Muscle layer of colon (tissue), 2 donors: ENCODE data around the gene SPDYE3.

Experiments used
- H3K27ac ChIP-seq: one replicate; pipeline ENCODE4 v1.7.0; 2013; ENCODE audit warnings: low read depth, mild to moderate bottlenecking, low read length, moderate library complexity
- H3K27me3 ChIP-seq, 2 donors: one replicate each; pipeline ENCODE4 v1.7.0; 2013; ENCODE audit warnings: low read length in 2 of 2, mild to moderate bottlenecking in 2 of 2; ENCODE audit not compliant: insufficient read depth in 2 of 2, control insufficient read depth in 1 of 2
- H3K36me3 ChIP-seq: one replicate; pipeline ENCODE4 v1.7.0; 2013; ENCODE audit warnings: mild to moderate bottlenecking, low read length; ENCODE audit not compliant: insufficient read depth
- H3K4me1 ChIP-seq: one replicate; pipeline ENCODE4 v1.7.0; 2013; ENCODE audit warnings: mild to moderate bottlenecking, low read length; ENCODE audit not compliant: insufficient read depth
- H3K4me3 ChIP-seq, 2 donors: one replicate each; pipeline ENCODE4 v1.7.0; 2013; ENCODE audit warnings: low read length in 2 of 2, low read depth in 1 of 2, mild to moderate bottlenecking in 1 of 2, moderate library complexity in 1 of 2
- H3K9ac ChIP-seq: one replicate; pipeline ENCODE4 v1.7.0; 2013; ENCODE audit warnings: low read length
- H3K9me3 ChIP-seq: one replicate; pipeline ENCODE4 v1.7.0; 2013; ENCODE audit warnings: mild to moderate bottlenecking, low read length
- donor health status: abdominal sarcoma.
- donor health status: Adenocarcinoma of cecum.

The SPDYE3 gene

DNA sequence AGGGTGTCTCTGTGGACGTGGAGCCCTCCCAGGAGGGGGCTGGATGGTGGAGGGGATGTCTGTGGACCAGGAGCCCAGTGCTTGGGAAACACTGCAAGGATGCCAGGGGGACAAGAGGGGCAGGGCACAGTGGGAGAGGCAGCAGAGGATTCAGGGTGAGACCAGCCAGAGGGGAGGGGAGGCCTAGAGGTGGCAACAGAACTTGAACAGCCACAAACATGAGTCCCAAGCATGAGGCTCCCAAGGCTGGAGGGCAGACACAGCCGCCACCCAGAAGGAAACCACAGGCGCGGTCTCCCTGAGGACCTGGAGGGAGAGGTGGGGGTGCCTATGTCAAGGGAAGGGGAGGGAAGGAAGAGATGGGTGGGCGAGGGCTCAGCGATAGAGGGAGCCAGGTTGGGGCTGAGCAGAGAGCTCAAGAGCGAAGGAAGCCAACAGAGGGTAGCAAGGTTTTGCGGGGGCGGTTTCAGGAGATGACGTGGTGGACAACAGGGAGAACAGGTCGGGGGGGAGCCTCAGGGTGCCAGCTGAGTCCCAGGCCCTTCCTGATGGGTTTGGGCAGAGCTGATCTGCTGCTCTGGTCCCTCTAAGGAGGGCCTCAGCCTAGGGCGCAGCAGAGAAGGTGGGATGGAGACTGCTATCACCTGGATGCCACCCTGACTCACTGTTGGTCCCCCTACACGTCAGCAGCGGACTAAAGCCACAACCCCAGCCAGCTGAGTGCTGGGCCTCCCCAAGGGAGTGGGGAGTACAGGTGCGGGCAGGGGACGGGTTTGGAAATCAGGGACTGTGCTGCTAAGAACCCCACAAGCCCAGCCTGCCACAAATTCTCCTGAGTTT, 59.1 kb downstream of the SPDYE3 start:
- Histone ChIP-seq H3K9me3 (no peaks in the 10 kb centered on the region), H3K4me3 (no peak overlapping the region), H3K9ac (no peak overlapping the region), H3K27me3 (no peaks in the 10 kb centered on the region), H3K36me3 (peaks cover 20% of the 10 kb centered on the region), H3K27ac (no peak overlapping the region), H3K4me1 (no peaks in the 10 kb centered on the region)

DNA sequence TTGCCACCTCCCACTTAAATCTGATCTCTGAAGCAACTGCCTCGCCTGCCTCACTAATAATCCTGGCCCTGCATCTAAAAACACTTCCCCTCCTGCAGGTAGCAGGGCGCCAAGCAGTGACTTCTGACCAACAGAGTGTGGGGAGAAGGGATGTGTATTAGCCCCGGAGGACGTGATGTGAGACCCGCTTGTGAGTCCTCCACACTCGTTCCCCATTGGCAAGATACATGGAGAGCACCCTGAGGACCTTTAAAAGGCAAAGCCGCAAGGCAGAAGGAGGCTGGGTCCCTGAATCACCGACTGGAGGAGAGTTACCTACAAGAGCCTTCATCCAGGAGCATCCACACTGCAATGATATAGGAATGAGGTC, 59.7 kb downstream of the SPDYE3 start:
- H3K4me3 ChIP-seq: no peak overlapping the region

DNA sequence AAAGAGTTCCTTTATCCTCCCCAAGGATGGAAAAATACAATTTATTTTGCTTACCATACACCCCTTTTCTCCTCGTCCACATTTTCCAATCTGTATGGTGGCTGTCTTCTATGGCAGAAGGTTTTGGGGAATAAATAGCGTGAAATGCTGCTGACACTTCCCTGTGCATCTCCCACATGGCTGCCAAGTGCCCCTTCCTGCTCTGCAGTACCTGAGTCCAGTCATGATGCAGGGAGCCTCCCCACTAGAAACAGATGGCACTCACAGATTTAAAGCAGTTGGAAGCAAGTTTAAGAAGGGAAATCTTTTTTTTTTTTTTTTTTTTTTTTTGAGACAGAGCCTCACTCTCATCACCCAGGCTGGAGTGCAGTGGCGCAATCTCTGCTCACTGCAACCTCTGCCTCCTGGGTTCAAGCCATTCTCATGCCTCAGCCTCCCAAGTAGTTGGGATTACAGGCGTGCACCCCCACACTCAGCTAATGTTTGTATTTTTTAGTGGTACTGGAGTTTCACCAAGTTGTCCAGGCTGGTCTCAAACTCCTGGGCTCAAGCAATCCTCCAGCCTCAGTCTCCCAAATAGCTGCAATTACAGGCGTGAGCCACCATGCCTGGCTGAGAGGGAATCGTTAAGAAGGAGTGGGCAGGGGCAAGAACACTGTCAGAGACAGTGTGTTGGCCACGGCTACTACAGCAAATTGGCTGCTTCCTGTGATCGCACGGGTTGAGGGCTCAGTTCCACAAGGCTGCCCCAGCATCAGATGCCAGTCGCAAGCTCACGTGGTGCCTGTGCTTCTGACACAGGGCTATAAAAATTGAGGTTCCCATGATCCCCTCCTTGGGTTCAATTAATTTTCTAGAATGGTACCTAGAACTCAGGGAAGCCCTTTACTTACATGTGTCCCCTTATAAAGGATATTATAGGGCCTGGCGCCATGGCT, 60.4 kb downstream of the SPDYE3 start:
- peaks cover 10% of the 10 kb centered on the region for H3K36me3 ChIP-seq
- H3K4me3 ChIP-seq: no peak overlapping the region
- H3K27me3 ChIP-seq: no peaks in the 10 kb centered on the region
- no peaks in the 10 kb centered on the region for H3K9me3 ChIP-seq
- no peaks in the 10 kb centered on the region for H3K4me1 ChIP-seq
- H3K9ac ChIP-seq: no peak overlapping the region
- no peak overlapping the region for H3K27ac ChIP-seq

More for the DNA sequence above, 59.7 kb downstream of the SPDYE3 start:
- Histone ChIP-seq H3K4me1 (no peaks in the 10 kb centered on the region), H3K9me3 (no peaks in the 10 kb centered on the region), H3K27ac (no peak overlapping the region), H3K27me3 (no peaks in the 10 kb centered on the region), H3K36me3 (peaks cover 17% of the 10 kb centered on the region), H3K9ac (no peak overlapping the region)

DNA sequence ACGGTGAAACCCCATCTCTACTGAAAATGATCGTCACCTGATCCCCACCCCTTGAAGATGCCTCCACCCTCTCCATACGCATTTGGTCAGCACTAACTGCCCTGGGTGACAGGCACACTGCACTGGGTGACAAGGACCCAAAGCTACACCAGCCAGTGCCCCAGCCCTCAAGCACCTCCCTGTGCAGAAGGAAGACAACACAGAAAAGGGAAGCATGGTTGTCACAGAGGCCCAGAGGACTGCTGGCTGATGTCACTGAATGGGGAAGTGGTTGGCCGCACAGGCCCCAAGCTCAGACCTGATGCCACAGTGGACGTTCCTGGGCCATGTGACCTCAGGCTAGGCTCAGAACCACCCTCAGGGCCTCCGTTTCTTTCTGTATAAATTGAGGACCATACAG, 61.6 kb downstream of the SPDYE3 start:
- H3K4me3 ChIP-seq: no peak overlapping the region
- H3K9me3 ChIP-seq: no peaks in the 10 kb centered on the region
- peak overlapping the region; percentile 14 for H3K27ac ChIP-seq
- H3K4me1 ChIP-seq: no peaks in the 10 kb centered on the region
- peaks cover 9% of the 10 kb centered on the region for H3K36me3 ChIP-seq
- no peak overlapping the region for H3K9ac ChIP-seq
- H3K27me3 ChIP-seq: no peaks in the 10 kb centered on the region

DNA sequence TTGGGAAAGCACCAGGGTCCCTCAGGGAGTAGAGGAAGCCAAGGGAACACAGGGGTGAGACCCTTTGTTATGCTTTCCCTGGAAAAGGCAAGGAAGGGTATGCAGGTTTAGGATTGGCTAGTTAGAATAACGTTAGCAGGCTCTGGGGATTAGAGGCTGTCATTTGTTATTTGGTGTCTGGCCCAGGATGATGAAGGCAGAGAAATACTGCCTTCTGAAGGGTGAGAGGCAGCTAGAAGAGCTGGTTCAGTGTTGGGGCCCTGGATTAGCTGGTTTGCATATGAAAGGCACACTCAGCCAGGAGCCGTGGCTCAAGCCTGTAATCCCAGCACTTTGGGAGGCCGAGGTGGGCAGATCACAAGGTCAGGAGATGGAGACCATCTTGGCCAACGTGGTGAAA, 62.8 kb downstream of the SPDYE3 start:
- Histone ChIP-seq H3K9me3 (no peaks in the 10 kb centered on the region), H3K27ac (no peak overlapping the region), H3K4me3 (no peak overlapping the region), H3K27me3 (no peaks in the 10 kb centered on the region), H3K9ac (no peak overlapping the region), H3K36me3 (peaks cover 4% of the 10 kb centered on the region), H3K4me1 (no peaks in the 10 kb centered on the region)

DNA sequence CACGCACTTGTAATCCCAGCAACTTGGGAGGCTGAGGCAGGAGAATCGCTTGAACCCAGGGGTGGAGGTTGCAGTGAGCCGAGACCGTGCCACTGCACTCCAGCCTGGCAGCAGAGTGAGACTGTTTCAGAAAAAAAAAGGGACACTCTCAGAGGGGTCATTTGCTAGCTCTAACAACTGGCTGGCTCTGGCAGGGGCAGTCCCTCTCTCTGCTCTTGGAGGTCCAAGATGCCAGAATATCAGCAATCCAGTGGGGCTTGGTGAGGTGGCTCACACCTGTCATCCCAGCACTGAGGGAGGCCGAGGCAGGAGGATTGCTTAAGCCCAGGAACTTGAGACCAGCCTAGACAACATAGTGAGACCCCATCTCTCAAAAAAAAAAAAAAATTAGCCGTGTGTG, 63.2 kb downstream of the SPDYE3 start:
- H3K9me3 ChIP-seq: no peaks in the 10 kb centered on the region
- H3K27ac ChIP-seq: no peak overlapping the region
- no peaks in the 10 kb centered on the region for H3K27me3 ChIP-seq
- H3K4me1 ChIP-seq: no peaks in the 10 kb centered on the region
- H3K9ac ChIP-seq: no peak overlapping the region
- H3K4me3 ChIP-seq: no peak overlapping the region
- peaks cover 4% of the 10 kb centered on the region for H3K36me3 ChIP-seq

DNA sequence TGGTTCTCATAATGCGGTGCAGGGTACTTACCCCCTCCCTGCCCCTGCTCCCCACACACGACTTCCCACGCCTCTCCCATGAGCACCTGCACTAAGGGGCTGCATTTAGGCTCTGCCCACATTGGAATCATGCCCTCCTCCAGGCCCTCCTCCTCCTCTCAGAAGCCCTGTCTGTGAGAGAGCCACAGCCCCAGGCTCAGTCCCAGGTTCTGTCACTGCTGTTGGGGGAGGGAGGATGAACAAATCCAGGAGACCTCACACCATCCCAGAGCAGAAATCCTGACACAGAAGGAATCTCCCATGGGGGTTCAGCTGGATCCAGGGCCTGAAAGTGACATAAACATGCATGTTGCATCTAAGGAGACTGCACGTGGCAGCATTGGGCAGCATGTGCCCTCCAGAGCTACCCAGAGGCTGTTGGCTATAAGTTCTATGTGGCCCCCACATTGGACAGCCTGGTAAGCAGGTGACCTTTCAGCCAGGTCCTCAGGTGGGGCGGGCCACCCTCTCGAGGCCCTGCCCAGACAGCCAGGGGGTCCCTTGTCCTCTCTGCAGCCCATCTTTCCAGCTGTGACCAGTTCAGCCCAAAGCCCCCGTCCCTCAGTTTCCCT, 64.2 kb downstream of the SPDYE3 start:
- H3K9me3 ChIP-seq: no peaks in the 10 kb centered on the region
- no peak overlapping the region for H3K9ac ChIP-seq
- H3K27ac ChIP-seq: no peak overlapping the region
- H3K4me1 ChIP-seq: no peaks in the 10 kb centered on the region
- no peaks in the 10 kb centered on the region for H3K27me3 ChIP-seq
- peaks cover 4% of the 10 kb centered on the region for H3K36me3 ChIP-seq
- H3K4me3 ChIP-seq: no peak overlapping the region
